Amniotic epithelial cell (primary cell): ENCODE results near the gene CCL20.
"Not testable (repeated sequence)": the region's sequence is repeated elsewhere in the genome, so short reads cannot be mapped to it uniquely, and the experiment has no call there.

Experiments used
- DNase-seq: peaks from one replicate; pipeline ENCODE4 v3.0.0-alpha.2; 2010; ENCODE audit warnings: low read depth

Gene CCL20, protein sequence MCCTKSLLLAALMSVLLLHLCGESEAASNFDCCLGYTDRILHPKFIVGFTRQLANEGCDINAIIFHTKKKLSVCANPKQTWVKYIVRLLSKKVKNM

DNA sequence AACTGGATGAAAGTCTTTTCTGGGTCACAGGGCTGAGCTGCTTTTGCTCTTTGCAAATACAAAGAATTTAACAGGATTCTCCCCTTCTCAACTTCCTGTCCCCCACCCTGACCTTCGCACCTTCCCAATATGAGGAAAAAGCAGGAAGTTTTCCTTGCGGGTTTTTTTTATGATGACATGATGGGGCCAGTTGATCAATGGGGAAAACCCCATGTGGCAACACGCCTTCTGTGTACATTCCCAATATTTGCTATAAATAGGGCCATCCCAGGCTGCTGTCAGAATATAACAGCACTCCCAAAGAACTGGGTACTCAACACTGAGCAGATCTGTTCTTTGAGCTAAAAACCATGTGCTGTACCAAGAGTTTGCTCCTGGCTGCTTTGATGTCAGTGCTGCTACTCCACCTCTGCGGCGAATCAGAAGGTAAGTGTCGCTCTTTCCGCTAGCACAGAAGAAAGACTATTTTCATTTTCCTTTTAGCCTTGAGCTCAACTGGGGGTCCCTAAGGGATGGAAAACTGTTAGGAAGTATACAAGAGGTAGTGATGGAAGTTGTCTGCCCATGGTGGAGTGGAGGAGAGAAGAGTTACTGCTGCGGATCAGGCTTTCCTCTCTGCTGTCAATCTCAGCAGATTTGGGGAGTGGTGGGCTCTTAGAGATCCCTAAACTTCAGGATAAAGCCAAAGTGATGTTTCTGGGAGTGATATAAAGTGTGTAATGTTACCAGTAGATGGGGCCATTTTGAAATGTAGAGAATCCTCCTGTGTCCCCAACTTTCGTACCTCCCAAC is at the start of gene CCL20:
Gene CCL20, plus strand, starts transcription at position 281 of the 792 bp plus-strand sequence. Its CDS starts 70 bp downstream, at position 351.
- no peak for DNase-seq

DNA sequence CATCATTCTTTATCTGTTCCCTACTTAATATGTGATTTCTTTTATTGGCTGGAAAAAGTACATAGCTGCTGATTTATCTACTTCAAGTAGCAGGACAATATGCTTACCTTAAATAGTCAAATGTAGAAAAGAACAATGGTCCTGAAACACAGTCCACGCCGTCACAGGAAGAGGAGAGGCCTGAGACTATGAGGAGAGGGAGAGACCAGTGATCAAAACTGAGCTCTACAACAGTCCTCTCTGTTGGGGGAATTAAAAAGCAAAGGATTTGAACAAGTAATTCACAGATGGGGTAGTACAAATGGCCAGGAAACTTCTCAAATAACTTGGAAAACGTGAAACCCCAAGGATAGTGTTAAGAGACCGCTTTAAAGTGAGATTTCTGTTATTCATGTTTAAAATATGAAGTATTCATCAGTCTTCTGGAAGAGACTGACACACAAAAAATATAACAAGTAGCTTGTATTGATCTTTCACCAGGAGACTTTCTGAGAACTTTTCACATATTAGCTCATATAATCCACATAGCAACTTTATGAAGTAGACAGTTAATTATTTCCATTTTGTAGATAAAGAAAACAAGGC is 47.8 kb upstream of the CCL20 start:
- no peak for DNase-seq

DNA sequence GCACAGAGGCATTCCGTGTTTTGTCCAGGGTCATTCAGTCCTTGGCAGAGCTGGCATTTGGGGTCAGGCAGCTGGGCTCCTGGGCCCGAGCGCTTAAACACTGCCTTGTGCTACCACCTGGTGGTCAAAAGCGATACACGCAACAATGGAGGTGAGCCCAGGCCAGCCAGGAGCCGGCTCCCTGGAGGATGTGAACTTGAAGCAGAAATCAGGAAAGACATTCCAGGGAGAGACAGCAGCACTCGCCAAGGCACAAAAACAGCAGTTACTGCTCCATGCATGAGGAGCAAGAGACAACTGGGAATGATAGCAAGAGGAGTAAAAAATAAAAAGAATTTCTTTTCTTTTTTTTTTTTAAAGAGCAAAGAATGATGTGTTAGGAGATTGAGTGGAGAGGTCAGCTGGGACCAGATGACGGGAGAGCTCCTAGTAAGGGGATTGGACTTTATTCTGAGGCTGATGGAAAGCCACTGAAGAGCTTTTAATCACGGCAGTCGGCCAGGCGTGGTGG is 47.2 kb upstream of the CCL20 start:
- peak; percentile 62 for DNase-seq

DNA sequence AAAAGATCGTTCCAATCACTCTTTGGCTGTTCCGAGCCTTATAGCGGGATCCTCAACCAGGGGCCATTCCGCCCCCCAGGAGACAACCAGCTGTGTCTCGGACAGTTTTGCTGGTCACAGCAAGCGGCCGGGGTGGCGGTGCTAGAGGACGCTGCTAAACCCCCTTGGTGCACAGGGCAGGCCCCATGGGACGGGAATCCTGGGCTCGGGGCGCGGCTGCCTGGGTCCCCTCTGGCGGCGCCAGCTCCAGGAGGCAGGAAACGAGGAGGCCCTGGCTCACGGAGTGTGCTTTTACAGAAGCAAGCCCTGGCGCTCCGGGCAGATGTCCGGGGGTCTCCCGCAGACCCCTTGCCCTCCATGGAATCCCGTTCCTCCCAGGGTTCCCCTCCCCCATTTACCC is 45.8 kb upstream of the CCL20 start:
- DNase-seq, result no peak

DNA sequence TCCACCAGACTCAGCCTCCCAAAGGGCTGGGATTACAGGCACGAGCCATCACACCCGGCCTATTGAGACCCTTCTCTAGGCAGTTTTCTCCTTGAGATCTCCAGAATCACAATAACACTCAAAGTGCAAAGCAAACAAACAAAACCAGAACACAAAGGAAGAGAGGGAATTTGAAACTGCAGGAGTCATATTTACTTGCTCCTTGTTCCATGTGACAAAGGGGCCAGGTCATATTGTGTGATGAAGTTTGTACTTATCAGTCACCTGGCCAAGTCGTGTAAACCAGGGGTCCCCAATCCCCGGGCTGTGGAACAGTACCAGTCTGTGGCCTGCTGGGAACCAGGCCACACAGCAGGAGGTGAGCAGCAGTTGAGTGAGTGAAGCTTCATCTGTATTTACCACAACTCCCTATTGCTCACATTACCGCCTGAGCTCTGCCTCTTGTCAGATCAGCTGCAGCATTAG is 41.4 kb upstream of the CCL20 start:
- peak; percentile 19 for DNase-seq

DNA sequence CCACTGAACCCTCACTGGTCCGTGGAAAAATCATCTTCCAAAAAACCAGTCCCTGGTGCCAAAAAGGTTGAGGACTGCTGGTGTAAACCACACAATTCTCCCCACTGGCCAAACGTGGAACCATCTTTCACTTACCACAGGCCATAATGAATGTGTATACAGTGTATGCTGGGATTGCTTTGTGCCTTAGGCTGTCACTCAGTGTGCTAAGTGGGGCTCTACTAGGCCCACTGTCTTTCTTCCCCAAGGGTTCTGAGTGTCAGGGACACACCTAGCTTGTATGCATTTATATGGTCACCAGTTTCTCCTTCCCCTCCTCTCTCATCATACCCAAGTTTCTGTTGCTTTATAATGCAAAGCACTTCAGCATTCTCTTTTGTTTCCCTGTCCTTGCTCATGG is 40.7 kb upstream of the CCL20 start:
- DNase-seq, result no peak

DNA sequence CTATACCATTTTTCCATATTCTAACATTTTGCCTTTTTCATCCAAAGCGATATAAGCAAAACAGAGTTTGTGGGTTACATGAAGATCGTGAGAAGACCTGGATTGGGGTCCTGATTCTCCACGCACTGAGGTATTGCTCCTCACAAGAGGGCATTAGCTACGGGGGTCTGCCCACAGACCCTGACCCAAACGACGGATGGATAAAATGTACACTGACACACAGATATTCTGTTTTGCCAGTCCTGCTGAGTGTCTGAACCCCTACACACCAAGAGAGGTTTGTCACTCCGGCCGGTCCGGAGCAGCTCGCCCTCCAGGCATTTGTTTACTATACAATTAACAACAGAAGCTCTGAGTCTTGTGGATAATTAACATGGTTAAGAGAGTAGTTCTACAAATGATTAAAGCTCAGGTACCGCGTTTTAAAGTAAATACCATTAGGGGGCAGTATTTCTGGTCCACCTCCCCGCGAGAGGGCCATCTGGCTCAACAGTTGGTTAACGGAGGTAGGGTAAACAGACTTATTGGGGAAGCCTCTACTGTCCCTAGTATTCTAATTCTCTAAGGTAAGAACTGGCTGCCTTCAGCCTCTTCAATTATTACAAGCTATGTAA is 39.5 kb upstream of the CCL20 start:
- no peak for DNase-seq

DNA sequence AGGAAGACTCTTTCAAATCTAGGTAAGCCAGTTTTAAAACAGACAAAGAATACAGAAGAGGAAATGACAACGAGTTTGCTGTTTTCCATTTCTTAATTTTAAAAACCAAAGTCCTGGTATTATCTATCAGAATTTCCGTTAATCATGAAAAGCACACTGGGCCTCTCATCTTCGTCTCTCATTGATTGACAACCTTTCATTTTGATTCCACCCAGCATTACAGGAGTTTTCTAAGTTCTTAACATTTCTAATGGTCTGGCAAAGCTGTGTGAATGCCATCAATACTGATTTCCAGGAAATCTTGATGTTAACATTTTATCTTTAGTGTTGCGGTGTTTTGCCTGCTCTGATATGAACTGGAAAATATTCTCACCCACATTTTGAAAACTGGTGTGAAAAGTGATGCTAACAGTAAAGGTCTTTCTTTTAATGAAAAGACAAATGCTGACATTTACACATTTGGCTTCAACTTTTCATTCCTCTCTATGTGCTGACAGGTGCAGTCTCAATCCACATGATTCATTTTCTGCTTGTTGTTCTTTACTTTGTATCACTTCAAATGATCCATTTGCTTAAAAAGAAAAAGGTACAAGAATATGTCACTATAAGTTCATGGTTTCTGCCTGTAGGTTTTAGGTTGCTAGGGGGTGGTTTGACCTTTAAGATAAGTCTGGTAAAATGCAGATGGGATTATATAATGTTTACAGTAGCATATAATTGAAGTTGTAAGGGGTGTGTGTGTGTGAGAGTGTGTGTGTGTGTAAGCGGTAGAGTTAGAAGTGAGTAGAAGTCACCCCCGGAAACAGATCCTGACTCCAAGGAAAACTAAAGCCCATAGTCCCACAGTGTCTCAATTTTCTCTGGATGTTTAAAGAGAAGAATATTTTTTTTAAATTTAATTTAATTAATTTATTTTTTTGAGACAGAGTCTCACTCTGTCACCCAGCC is 38.5 kb upstream of the CCL20 start:
- DNase-seq, result no peak

DNA sequence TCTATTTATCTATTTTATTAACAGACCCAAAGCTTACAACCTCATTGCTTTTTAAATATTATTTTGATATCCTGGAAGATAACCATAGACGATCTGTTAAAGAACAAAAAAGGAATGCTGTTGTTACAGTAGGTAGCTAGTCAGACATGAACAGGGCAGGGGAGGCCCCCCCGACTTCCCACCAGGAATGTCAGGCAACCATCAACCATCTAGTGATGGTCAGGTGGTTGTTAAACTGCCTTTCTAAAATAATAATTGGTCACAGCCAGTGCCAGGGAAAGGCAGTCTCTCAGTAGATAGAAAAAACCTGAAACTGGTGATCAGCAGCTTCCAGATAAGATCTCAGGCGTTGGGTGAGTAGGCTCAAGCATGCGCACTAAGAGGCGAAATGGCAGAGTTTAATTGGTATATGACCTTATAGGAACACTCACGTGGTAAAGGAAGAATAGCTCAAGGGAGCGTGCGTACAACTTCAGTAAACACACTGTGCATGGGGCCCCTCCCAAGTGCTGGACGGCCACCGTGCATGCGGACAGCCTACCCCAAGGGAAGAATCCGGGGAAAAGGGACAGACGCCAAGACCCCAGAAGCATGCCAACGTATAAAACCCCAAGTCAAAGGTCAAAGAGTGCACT is 32.5 kb upstream of the CCL20 start:
- DNase-seq, result no peak

DNA sequence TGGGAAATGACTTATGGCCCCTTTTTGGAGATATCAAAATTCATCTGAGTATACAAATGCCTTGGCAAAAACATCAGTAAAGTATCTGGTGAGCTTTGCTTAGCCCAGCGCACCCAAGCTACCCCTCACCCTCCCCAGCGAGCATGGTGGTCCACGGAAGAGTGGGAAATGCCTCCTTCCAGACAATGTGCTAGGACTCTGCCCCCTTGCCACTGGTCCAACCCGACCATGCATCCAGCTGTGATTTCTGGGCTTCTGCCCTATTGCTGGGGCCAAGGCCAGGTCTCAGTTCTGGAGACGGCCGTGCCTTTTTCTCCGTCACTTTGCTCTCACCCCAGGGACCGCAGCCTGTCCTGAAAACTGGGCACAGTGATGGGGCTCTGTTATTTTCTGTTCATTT is 31.8 kb upstream of the CCL20 start:
- no peak for DNase-seq

DNA sequence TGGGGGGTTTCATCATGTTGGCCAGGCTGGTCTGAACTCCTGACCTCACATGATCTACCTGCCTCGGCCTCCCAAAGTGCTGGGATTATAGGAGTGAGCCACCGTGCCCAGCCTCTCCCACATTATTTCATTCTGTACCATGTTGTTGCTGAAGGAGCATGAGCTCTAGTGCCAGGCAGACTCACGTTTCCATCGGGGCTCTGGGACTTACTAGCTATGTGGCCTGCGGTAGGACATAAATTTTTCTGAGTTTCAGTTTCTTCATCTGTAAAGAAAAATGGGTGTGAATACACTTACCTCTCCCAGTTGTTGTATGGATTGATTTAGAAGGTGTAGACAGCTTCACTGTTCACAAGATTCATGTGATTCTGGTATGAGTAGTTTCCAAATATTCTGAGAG is 30.8 kb upstream of the CCL20 start:
- DNase-seq, result no peak

DNA sequence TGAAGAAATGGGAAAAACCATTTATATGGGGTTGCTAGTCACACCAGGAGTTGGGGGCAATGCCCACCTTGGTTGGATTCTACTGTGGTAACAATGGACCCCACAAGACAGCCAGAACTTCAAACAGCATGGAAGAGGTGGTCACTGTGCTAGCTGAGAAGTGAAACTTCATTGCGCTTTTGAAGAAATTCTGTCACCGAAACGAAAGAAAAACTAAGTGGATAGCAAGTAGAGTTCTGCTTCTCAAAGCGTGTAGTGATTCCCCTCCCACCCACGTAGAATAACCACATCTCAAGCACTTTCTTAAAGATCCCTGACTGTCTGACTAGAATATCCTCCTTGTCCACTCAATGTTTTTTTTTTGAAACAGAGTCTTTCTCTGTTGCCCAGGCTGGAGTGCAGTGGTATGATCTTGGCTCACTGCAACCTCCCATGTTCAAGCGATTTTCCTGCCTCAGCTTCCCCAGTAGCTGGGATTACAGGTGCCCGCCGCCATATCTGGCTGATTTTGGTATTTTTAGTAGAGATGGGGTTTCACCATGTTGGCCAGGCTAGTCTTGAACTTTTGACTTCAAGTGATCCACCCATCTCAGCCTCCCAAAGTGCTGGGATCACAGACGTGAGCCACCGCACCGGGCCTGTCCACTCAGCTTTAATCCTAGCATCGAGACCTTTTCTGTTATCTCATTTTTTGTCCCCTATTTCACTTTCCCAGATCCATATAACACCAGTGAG is 30.1 kb upstream of the CCL20 start:
- no peak for DNase-seq

DNA sequence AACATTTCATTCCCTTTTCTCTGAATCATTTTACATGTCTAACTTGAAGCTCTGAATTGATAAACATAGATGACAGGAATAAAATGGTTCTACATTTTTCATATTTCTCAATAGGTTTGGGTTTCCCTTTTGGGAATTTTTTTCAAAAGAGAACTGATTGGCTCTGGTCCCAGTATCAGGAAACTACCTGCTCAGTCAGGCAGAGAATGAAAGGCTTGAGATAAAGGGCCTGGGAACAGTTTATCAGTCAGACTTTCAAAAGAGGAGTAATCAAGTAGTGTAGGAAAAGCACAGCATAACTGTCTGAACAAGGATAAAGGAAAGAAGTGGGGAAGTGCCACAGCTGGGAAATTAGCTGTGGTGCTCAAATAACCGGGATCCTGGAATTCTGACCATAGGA is 28.3 kb upstream of the CCL20 start:
- no peak for DNase-seq

DNA sequence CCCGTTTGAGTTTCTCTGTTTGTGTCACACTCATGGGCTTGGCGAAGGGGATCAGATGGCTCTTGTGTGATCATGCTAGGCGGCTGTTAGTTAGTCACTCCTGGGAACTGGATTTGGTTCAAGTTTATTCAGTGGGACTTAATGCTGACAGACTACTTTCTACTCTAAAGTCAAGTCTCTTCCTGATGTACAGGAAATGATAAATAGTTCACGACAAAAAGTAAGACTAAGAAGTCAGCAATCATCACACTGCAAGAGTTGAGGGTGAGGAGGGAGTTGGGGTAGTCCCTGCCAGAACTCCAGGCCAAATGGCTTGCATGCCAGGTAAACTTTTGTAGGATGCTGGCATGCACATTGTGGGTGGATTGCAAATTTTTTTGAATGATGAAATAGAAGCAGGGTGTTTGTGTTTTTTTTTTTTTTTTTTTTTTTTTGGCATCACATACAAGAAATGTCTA is 25.1 kb upstream of the CCL20 start:
- DNase-seq, result no peak

DNA sequence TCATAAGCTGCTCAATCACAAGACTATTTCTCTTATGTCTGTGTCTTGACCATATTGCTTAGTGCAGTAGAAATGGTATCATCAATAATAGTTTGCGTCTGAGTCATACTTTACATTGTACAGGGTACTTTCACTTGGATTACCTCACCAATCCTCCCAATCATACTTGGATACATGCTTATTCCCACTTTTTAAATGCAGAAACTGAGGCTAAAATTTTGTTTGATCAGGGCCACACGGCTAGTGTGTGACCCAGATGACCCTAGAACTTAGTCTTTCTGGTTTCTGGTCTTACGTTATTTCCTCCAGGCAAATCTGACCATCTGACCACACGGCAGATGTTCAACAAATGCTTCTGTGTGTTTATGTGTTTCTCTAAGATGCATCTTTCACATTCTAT is 23.8 kb upstream of the CCL20 start:
- peak; percentile 38 for DNase-seq

DNA sequence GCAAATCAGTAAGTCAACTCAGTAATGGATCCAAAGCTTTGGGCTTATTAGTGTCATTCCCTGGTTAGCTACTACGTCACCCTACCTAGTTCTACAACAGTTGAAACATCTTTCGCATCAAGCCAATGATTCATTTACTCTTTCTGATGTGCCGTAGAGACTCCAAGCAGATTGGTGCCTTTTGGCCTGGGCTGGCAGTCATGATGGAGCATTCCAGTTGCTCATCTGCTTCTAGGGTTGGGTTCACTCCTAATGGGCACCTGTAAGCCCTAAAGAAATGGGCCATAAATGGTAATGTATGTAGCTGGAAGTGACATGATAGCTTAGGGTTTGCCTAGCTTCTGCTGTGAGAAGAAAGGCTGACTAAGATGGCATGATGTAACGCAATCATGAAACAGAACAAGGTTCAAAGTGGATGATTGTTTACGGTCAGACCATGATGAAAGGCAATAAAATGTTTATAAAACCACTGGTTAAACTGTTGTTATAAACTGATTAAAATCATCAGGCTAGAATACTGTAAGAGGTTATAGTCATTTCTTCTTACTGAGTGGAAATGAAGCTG is 20.4 kb upstream of the CCL20 start:
- no peak for DNase-seq

DNA sequence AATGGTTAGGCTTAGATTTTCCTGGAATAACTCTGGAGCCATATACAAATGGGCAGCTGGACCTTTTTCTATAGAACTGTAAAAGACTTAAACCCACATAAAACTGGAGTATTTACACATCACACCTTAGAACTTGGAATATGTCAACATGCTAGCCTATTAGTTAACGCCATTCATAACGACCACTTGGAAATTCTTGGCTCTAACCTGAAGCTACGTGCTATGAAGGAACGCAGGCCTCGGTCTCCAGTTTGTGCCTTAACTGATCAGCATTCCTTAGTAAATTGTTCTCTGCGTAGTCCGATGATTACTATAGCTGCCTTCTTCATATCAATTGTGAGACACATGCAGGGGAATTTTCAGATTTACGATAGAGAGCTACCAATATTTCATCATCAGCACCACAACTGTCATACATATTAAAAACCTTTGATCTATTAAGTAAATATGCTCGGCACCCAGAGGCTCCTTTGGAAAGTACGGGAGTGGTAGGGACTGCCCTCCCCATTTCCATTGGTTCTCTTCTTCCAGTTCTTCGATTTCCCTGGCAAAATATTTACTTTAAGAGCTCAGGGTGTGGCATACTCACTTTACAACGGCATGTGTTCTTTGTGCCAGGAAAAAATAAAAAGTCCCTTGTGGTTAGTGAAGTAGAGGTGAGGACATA is 17.5 kb upstream of the CCL20 start:
- no peak for DNase-seq

DNA sequence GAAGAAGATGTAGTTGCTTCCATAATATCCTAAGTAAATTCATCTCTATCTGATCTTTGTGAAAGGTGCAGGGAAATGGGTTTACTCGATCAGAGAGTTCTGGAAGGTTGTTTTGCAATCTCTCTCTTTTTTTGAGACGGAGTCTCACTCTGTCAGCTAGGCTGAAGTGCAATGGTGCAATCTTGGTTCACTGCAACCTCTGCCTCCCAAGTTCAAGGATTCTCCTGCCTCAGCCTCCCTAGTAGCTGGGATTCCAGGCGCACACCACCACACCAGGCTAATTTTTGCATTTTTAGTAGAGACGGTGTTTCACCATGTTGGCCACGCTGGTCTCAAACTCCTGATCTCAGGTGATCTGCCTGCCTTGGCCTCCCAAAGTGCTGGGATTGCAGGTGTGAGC is 16.9 kb upstream of the CCL20 start:
- not testable (repeated sequence) for DNase-seq

DNA sequence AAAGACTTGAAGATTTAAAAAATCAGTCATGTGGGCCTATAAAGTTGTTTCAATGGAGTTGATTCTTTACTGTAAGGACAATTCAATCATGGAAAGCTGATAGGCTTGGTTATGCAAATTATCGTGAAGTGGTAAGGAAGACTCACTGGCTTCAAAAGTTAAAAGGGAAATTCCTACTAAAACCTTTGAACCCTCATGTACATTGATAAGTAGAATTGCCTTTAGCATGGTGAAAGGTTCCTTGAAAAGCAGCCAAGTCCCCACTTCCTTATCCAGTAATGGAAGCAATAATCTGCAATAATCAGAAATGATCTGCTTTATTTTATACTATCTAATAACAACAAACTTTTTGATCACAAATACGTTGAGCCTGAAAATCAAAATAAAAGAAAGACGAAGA is 14.4 kb upstream of the CCL20 start:
- no peak for DNase-seq

DNA sequence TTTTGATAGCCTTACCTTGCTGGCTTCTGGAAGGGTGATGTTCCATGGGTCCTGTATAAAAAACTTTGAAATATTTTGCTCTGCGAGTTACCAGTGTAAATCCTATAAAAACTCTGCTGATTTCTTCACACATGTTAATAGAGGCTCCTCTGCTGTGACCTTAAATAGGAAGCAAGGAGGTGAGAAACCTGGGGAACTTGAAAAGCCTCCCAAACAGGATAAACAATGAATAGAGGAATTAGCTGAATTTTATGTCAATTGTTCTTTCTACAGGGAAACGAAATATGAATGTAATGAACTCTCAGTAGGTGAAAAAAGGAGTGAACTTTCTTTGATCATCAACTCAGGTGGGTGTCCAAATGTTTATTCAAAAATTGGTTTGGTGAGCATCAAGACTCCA is 10.8 kb upstream of the CCL20 start:
- DNase-seq, result no peak
